H1 (cell line): ENCODE data around the gene SH2D2A. TPM values are rescaled to one million over a fixed set of nuclear protein-coding genes. Genes with fewer than 3 reads are reported as not detected.

Experiments
- CTCF ChIA-PET: fragments of 300-600 bp; sonication (Branson Sonifier 250); formaldehyde crosslinking; loops from one replicate; lab custom pipeline; 2021; ENCODE audit not compliant: partially characterized antibody; lab: Charles Lee
- POLR2A ChIA-PET: fragments of 300-600 bp; sonication (Branson Sonifier 250); formaldehyde crosslinking; loops from one replicate; lab custom pipeline; 2021; ENCODE audit warnings: inconsistent platforms; ENCODE audit not compliant: partially characterized antibody; lab: Charles Lee
- DNase-seq, 2 experiments: peaks; one replicate each; pipeline versions ENCODE4 v3.0.0 to v3.0.0-alpha.2; 2010 to 2022; ENCODE audit warnings: low spot score in 2 of 2, low read depth in 1 of 2, mixed read lengths in 1 of 2
- FAIRE-seq: peaks from 2 replicates; lab custom pipeline; 2011; peaks lifted over from hg19 to GRCh38; lab: Jason Lieb, UNC
- H2AFZ ChIP-seq: 2 replicates; pipeline ENCODE4 v1.8.1; 2012; ENCODE audit warnings: low read length, inconsistent platforms
- H2AK5ac ChIP-seq: 2 replicates; pipeline ENCODE4 v1.6.1; 2013; ENCODE audit warnings: low read depth, low read length
- H2BK120ac ChIP-seq: replicated peaks from 2 replicates; pipeline ENCODE3; 2013; ENCODE audit warnings: low read depth, low read length, inconsistent platforms
- H2BK12ac ChIP-seq: 2 replicates; pipeline ENCODE4 v1.6.1; 2013; ENCODE audit warnings: low read depth, low read length
- H2BK15ac ChIP-seq: 2 replicates; pipeline ENCODE4 v1.6.1; 2013; ENCODE audit warnings: low read length
- H2BK20ac ChIP-seq: 2 replicates; pipeline ENCODE4 v1.6.1; 2013; ENCODE audit warnings: low read length
- H2BK5ac ChIP-seq: 2 replicates; pipeline ENCODE4 v1.6.1; 2013; ENCODE audit warnings: low read depth, low read length
- H3K14ac ChIP-seq: 2 replicates; pipeline ENCODE4 v1.6.1; 2013; ENCODE audit warnings: inconsistent platforms; ENCODE audit not compliant: insufficient read length
- H3K18ac ChIP-seq: 2 replicates; pipeline ENCODE4 v1.6.1; 2013; ENCODE audit warnings: low read length; ENCODE audit errors: extremely low read depth
- H3K23ac ChIP-seq: 2 replicates; pipeline ENCODE4 v1.6.1; 2013; ENCODE audit warnings: inconsistent platforms; ENCODE audit not compliant: insufficient read length
- H3K23me2 ChIP-seq: 2 replicates; pipeline ENCODE4 v1.6.1; 2013; ENCODE audit warnings: low read depth, low read length
- H3K27ac ChIP-seq: 2 replicates; pipeline ENCODE4 v1.6.1; 2011; ENCODE audit warnings: low read depth, low read length, inconsistent platforms
- H3K27me3 ChIP-seq, 4 experiments: replicated peaks in 1 of 4; 1 replicate in 1 of 4; 2 replicates in 3 of 4; pipeline versions ENCODE4 v1.6.1 to v1.8.1; 2011 to 2013; ENCODE audit warnings: low read length in 3 of 4, mild to moderate bottlenecking in 3 of 4, inconsistent platforms in 2 of 4, mixed read lengths in 2 of 4, moderate library complexity in 1 of 4; ENCODE audit not compliant: control insufficient read depth in 3 of 4, insufficient read depth in 3 of 4; ENCODE audit errors: extremely low read depth in 1 of 4
- H3K36me3 ChIP-seq, 4 experiments: 2 replicates each; pipeline versions ENCODE4 v1.6.1 to v1.8.1; 2011 to 2013; ENCODE audit warnings: mild to moderate bottlenecking in 4 of 4, low read length in 3 of 4, moderate library complexity in 2 of 4, control low read depth in 1 of 4, inconsistent platforms in 1 of 4; ENCODE audit not compliant: insufficient read depth in 4 of 4, control insufficient read depth in 2 of 4
- H3K4ac ChIP-seq: replicated peaks from 2 replicates; pipeline ENCODE3; 2013; ENCODE audit warnings: low read length, low read depth, mixed read lengths, inconsistent platforms; ENCODE audit not compliant: insufficient read length
- H3K4me1 ChIP-seq, 4 experiments: replicated peaks in 1 of 4; 1 replicate in 1 of 4; 2 replicates in 3 of 4; pipeline versions ENCODE4 v1.6.1 to v1.8.1; 2011 to 2013; ENCODE audit warnings: low read length in 3 of 4, inconsistent platforms in 2 of 4, mixed read lengths in 1 of 4; ENCODE audit not compliant: insufficient read depth in 4 of 4, control insufficient read depth in 3 of 4
- H3K4me2 ChIP-seq, 2 experiments: 2 replicates each; pipeline versions ENCODE4 v1.6.1 to v1.8.1; 2011 to 2013; ENCODE audit warnings: low read depth in 2 of 2, low read length in 2 of 2, control low read depth in 1 of 2, inconsistent platforms in 1 of 2, mild to moderate bottlenecking in 1 of 2; ENCODE audit not compliant: insufficient read depth in 1 of 2
- H3K4me3 ChIP-seq, 4 experiments: fragments of 200-600, 300-600 bp in 1 of 4; sonication (generic), shearing (Covaris generic), sonication (Bioruptor Twin) in 1 of 4; 2 replicates each; pipeline versions ENCODE4 v1.5.1 to v1.8.1; 2011 to 2016; ENCODE audit warnings: low read length in 4 of 4, low read depth in 3 of 4, control low read depth in 2 of 4, inconsistent platforms in 2 of 4, mild to moderate bottlenecking in 2 of 4, mixed read lengths in 1 of 4, moderate library complexity in 1 of 4; ENCODE audit not compliant: insufficient read depth in 2 of 4; ENCODE audit errors: extremely low read depth in 1 of 4
- H3K56ac ChIP-seq: replicated peaks from 2 replicates; pipeline ENCODE3; 2013; ENCODE audit warnings: low read depth, mild to moderate bottlenecking, mixed read lengths, low read length, inconsistent platforms; ENCODE audit not compliant: insufficient read length
- H3K79me1 ChIP-seq: 2 replicates; pipeline ENCODE4 v1.6.1; 2013; ENCODE audit warnings: low read depth, low read length, control low read depth
- H3K79me2 ChIP-seq, 2 experiments: 2 replicates each; pipeline versions ENCODE4 v1.6.1 to v1.8.1; 2012 to 2013; ENCODE audit warnings: low read length in 2 of 2, mild to moderate bottlenecking in 2 of 2, inconsistent platforms in 1 of 2; ENCODE audit not compliant: insufficient read depth in 2 of 2, control insufficient read depth in 1 of 2
- H3K9ac ChIP-seq, 4 experiments: replicated peaks in 1 of 4; 1 replicate in 1 of 4; 2 replicates in 3 of 4; pipeline versions ENCODE4 v1.6.1 to v1.8.1; 2011 to 2013; ENCODE audit warnings: low read depth in 3 of 4, low read length in 3 of 4, control low read depth in 2 of 4, mild to moderate bottlenecking in 2 of 4, moderate library complexity in 2 of 4, inconsistent platforms in 1 of 4; ENCODE audit errors: extremely low read depth in 1 of 4
- H3K9me3 ChIP-seq, 2 experiments: 2 replicates each; pipeline versions ENCODE4 v1.6.1 to v1.8.1; 2012 to 2013; ENCODE audit warnings: mild to moderate bottlenecking in 2 of 2, moderate library complexity in 2 of 2, control low read depth in 1 of 2, inconsistent platforms in 1 of 2, low read depth in 1 of 2, low read length in 1 of 2, mixed read lengths in 1 of 2; ENCODE audit not compliant: insufficient read depth in 2 of 2
- H4K20me1 ChIP-seq, 2 experiments: replicated peaks in 1 of 2; 2 replicates each; pipeline versions ENCODE3 to v1.8.1; 2011 to 2013; ENCODE audit warnings: inconsistent platforms in 2 of 2, low read length in 2 of 2, mild to moderate bottlenecking in 1 of 2; ENCODE audit not compliant: insufficient read depth in 2 of 2, control insufficient read depth in 1 of 2
- H4K5ac ChIP-seq: 2 replicates; pipeline ENCODE4 v1.6.1; 2013; ENCODE audit warnings: low read length, low read depth, mixed read lengths, inconsistent platforms; ENCODE audit not compliant: insufficient read length
- H4K8ac ChIP-seq: 2 replicates; pipeline ENCODE4 v1.8.0; 2013; ENCODE audit warnings: mild to moderate bottlenecking, moderate library complexity, low read length, inconsistent platforms; ENCODE audit not compliant: insufficient read depth; ENCODE audit errors: extremely low read depth
- H4K91ac ChIP-seq: replicated peaks from 2 replicates; pipeline ENCODE3; 2013; ENCODE audit warnings: low read length, mixed read lengths, inconsistent platforms; ENCODE audit not compliant: insufficient read length
- BCL11A ChIP-seq, 2 experiments: IDR thresholded peaks; one replicate each; pipeline ENCODE4 v1.6.1; 2011; ENCODE audit warnings: low read depth in 2 of 2, low read length in 2 of 2, mild to moderate bottlenecking in 2 of 2
- BRCA1 ChIP-seq: IDR thresholded peaks from 2 replicates; pipeline ENCODE4 v1.6.1; 2012; ENCODE audit warnings: low read depth, low read length, improper control_type of control experiment
- HDAC2 ChIP-seq, 2 experiments: fragments of 300-600 bp in 1 of 2; sonication (generic) in 1 of 2; IDR thresholded peaks; 2 replicates each; pipeline ENCODE4 v1.6.1; 2011 to 2012; ENCODE audit warnings: low read depth in 2 of 2, low read length in 2 of 2, mild to moderate bottlenecking in 2 of 2, moderate library complexity in 2 of 2, borderline replicate concordance in 1 of 2, inconsistent platforms in 1 of 2
- POU5F1 ChIP-seq: IDR thresholded peaks from 2 replicates; pipeline ENCODE4 v1.6.1; 2011; ENCODE audit warnings: low read depth, mild to moderate bottlenecking, low read length, moderate library complexity
- RAD21 ChIP-seq, 2 experiments: IDR thresholded peaks in 1 of 2; conservative IDR thresholded peaks in 1 of 2; 2 replicates each; pipeline ENCODE4 v1.6.1; 2011; ENCODE audit warnings: low read depth in 2 of 2, low read length in 2 of 2, improper control_type of control experiment in 1 of 2, inconsistent platforms in 1 of 2, mild to moderate bottlenecking in 1 of 2, moderate library complexity in 1 of 2
- SP1 ChIP-seq: IDR thresholded peaks from 2 replicates; pipeline ENCODE4 v1.6.1; 2011; ENCODE audit warnings: low read depth, low read length
- TCF12 ChIP-seq: IDR thresholded peaks from 2 replicates; pipeline ENCODE4 v1.6.1; 2011; ENCODE audit warnings: low read depth, mild to moderate bottlenecking, low read length
- TEAD4 ChIP-seq: IDR thresholded peaks from 2 replicates; pipeline ENCODE4 v1.6.1; 2012; ENCODE audit warnings: low read depth, low read length, inconsistent platforms, mixed read lengths
- WGBS, 2 experiments: shearing (Covaris generic) in 1 of 2; methylation state at CpG; one replicate each; pipeline versions ENCODE4 v1.1.6 to v1.1.7; 2013 to 2015; ENCODE audit warnings: low lambda C conversion rate in 2 of 2, mixed read lengths in 2 of 2, inconsistent platforms in 1 of 2, low coverage in 1 of 2, missing lambda C conversion rate in 1 of 2; ENCODE audit not compliant: insufficient replicate concordance in 2 of 2, insufficient coverage in 1 of 2, insufficient read length in 1 of 2; ENCODE audit errors: extremely low coverage in 1 of 2, missing lambda C conversion rate in 1 of 2; 5-methylcytosine and 5-hydroxymethylcytosine counted together
- polyA plus RNA-seq, 7 experiments: library from polyadenylated mRNA; depleted of rRNA in 3 of 7; stranded (reverse) in 5 of 7; unstranded in 2 of 7; fragments of >200 nt in 5 of 7; fragments of 200-250 nt in 2 of 7; gene quantifications; 1 replicate in 5 of 7; 2 replicates in 1 of 7; 4 replicates in 1 of 7; pipeline versions ENCODE4 v1.2.1 to v1.2.3, GENCODE V29; 2011 to 2013; ENCODE audit warnings: missing spikeins in 2 of 7, mixed read lengths in 2 of 7
- total RNA-seq: library from RNA; stranded (reverse); fragmentation: NEBNext Ultra II Directional; extraction: Animal tissue kit (Norgen Biotek cat#: 25700); gene quantifications from 2 replicates; pipeline ENCODE4 v1.2.1, GENCODE V29; 2021

The SH2D2A gene
- total and polyA plus RNA-seq, 2 of the 8 experiments (the other 6 are each of a cell fraction or from before 2014, with no cell fraction given): 3.3 to 7.9 TPM

GRCh38 chr1:156842618-156843300 is 26.1 kb upstream of the SH2D2A start:
- H2AFZ ChIP-seq: no peak overlapping the region
- H3K4me2 ChIP-seq: no peak overlapping the region
- no peak overlapping the region for H2BK120ac ChIP-seq
- no peak overlapping the region for H3K4me3 ChIP-seq
- H3K4ac ChIP-seq: no peak overlapping the region
- no peak overlapping the region for H3K14ac ChIP-seq
- no peak overlapping the region for H3K56ac ChIP-seq
- 85% methylated on average over 9 of the region's 9 CpGs; no CpG with 5 or more reads in 1 of the 2 experiments for WGBS, 2 experiments
- H3K23me2 ChIP-seq: peaks cover 6% of the 10 kb centered on the region; the same call in 1 of the 2 replicates
- DNase-seq (no peak), FAIRE-seq (no peak)
- H3K4me1 ChIP-seq: peaks cover 0 to 17% (median 11%) of the 10 kb centered on the region in 4 experiments; a peak in 5 of 7 replicates
- no peak overlapping the region for H4K91ac ChIP-seq
- no peak overlapping the region for H3K23ac ChIP-seq
- peaks cover 45 to 61% (median 59%) of the 10 kb centered on the region in 4 experiments for H3K27me3 ChIP-seq
- H3K9me3 ChIP-seq: no peaks in the 10 kb centered on the region
- H3K18ac ChIP-seq: no peak overlapping the region
- CTCF ChIA-PET: interaction anchor here (1.2 to 25.2 kb wide), 5 partner anchors 10 to 68 kb away, joined by 3 to 719 read pairs (median 154); partner anchors contain the start of genes INSRR, NTRK1 and PEAR1
- no peaks in the 10 kb centered on the region for H3K36me3 ChIP-seq
- H3K9ac ChIP-seq: no peak overlapping the region
- H2BK20ac ChIP-seq: no peak overlapping the region
- no peak overlapping the region for H4K5ac ChIP-seq
- no peak overlapping the region for H2BK12ac ChIP-seq
- H2BK5ac ChIP-seq: no peak overlapping the region
- no peak overlapping the region for H4K8ac ChIP-seq
- no peak overlapping the region for H2AK5ac ChIP-seq
- peaks cover 7 to 19% of the 10 kb centered on the region in 2 experiments for H4K20me1 ChIP-seq
- H2BK15ac ChIP-seq: no peak overlapping the region
- H3K27ac ChIP-seq: no peak overlapping the region
- H3K79me2 ChIP-seq: no peaks in the 10 kb centered on the region
- no peaks in the 10 kb centered on the region for H3K79me1 ChIP-seq
- POLR2A ChIA-PET: no interaction called here
- TF ChIP-seq BCL11A (IDR thresholded peaks at IDR 0.05; ENCODE audit: low read depth in 2 of 2, low read length in 2 of 2): no peak
- no peak for TF ChIP-seq BRCA1
- no peak for TF ChIP-seq POU5F1
- TF ChIP-seq SP1: no peak
- TF ChIP-seq TEAD4: no peak
- TF ChIP-seq TCF12: no peak
- no peak for TF ChIP-seq HDAC2 (IDR thresholded peaks at IDR 0.05; ENCODE audit: borderline replicate concordance in 1 of 2, low read depth in 2 of 2, low read length in 2 of 2)
- TF ChIP-seq RAD21 (IDR thresholded peaks at IDR 0.05 in 1 of 2, conservative IDR thresholded peaks at IDR 0.05 in 1 of 2; ENCODE audit: low read depth in 2 of 2, low read length in 2 of 2): no peak
